Progenitor cell of endocrine pancreas (in vitro differentiated cells): Measurements from ENCODE around the gene FSCN2. TPM values are rescaled to one million over a fixed set of nuclear protein-coding genes. Genes with fewer than 3 reads are reported as not detected.

ENCODE experiments used
- DNase-seq: peaks from one replicate; pipeline ENCODE4 v3.0.0; 2021; ENCODE audit warnings: low spot score; ENCODE audit not compliant: unreplicated experiment
- H3K27ac Mint-ChIP-seq: 2 replicates; pipeline ENCODE4 v1.8.0; 2021; ENCODE audit warnings: mild to moderate bottlenecking, moderate library complexity, mixed read lengths
- H3K27me3 Mint-ChIP-seq: 2 replicates; pipeline ENCODE4 v1.8.0; 2021; ENCODE audit warnings: mixed read lengths
- H3K36me3 Mint-ChIP-seq: 2 replicates; pipeline ENCODE4 v1.8.0; 2022; ENCODE audit warnings: mixed read lengths; ENCODE audit not compliant: insufficient read depth
- H3K4me1 Mint-ChIP-seq: 2 replicates; pipeline ENCODE4 v1.8.0; 2021; ENCODE audit warnings: low read depth, mixed read lengths
- H3K4me3 Mint-ChIP-seq: 2 replicates; pipeline ENCODE4 v1.8.0; 2021; ENCODE audit warnings: low read depth, mild to moderate bottlenecking, moderate library complexity, mixed read lengths
- H3K9me3 Mint-ChIP-seq: 2 replicates; pipeline ENCODE4 v1.8.0; 2021; ENCODE audit warnings: low read depth, mixed read lengths
- total RNA-seq: library from RNA; stranded (reverse); gene quantifications from 2 replicates; pipeline ENCODE4 v1.2.1, GENCODE V29; 2021
- TF ChIP-seq, protein P1 (sequence below): fragments of 200-600 bp; sonication (generic); IDR thresholded peaks from one replicate; pipeline ENCODE4 v1.5.0; 2021; ENCODE audit warnings: antibody characterized with exemption, mild to moderate bottlenecking; ENCODE audit not compliant: unreplicated experiment

The FSCN2 gene
- total RNA-seq, 1 donor from 2014 or later = 5.3 TPM

DNA sequence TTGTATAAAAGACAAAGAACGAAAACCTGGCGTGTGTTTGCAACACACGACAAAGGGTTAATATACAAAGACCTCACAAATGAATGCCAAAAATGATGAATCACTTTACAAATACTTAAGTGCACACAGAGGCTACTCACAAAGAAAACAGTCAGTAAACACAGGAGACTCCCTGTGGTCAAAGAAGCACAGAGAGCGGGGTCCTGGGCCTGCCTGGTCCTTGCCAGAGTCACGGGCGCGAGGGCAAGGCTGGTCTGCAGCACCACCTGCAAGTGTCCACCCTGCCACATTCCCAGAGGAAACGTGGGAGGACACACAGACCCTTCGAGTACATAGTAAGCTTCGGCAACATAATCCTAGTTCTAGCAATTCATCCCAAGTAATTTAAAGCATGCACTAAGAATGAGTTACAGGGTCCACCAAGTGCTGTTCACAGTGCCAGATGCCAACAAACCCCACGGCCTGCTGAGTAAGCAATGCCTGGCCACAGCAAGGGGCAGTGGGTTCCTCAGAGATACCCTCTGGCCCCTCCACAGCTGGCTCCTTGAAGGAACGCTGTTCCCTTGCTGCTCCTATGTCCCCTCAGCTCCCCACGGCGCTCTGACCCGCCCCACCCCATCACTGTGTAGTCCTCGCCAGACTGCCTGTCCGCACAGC lies 48.6 kb downstream of the FSCN2 start:
- no peak for DNase-seq
- TF ChIP-seq, protein P1, sequence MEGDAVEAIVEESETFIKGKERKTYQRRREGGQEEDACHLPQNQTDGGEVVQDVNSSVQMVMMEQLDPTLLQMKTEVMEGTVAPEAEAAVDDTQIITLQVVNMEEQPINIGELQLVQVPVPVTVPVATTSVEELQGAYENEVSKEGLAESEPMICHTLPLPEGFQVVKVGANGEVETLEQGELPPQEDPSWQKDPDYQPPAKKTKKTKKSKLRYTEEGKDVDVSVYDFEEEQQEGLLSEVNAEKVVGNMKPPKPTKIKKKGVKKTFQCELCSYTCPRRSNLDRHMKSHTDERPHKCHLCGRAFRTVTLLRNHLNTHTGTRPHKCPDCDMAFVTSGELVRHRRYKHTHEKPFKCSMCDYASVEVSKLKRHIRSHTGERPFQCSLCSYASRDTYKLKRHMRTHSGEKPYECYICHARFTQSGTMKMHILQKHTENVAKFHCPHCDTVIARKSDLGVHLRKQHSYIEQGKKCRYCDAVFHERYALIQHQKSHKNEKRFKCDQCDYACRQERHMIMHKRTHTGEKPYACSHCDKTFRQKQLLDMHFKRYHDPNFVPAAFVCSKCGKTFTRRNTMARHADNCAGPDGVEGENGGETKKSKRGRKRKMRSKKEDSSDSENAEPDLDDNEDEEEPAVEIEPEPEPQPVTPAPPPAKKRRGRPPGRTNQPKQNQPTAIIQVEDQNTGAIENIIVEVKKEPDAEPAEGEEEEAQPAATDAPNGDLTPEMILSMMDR = no peak
- no peak overlapping the region for H3K4me3 Mint-ChIP-seq

DNA sequence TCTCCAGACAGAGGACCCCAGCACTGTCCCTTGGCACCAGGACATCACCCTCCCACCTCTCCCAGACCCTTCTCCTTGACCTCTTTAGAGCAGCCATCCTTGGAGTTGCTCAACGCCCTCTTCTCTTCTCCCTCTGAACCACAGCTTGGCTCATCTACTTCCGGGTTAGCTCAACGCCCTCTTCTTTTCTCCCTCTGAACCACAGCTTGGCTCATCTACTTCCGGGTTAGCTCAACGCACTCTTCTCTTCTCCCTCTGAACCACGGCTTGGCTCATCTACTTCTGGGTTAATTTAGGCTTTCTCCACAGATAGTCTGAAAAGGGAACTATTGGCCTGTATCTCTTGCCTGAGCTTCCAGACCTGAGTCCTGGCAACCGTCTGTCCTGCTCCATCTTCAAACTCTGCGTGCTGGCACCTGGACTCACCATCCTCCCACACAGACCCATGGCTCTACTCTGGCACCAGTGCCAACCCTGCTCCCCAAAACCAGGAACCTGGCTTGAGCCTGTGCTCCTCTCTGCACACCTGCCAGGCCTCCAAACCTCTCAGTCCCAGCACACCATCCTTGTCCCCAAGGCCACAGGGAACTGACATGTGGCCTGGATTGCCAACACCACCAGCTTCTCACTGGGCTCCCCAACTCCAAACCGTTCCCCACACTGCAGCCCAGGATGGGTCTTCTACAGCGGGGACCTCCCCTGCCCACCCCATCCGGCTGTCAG lies 49.3 kb downstream of the FSCN2 start:
- Mint-ChIP-seq H3K9me3 (no peaks in the 10 kb centered on the region), H3K27ac (peak overlapping the region; percentile 63), H3K27me3 (no peaks in the 10 kb centered on the region), H3K36me3 (peaks cover 25% of the 10 kb centered on the region), H3K4me3 (no peak overlapping the region), H3K4me1 (peaks cover 25% of the 10 kb centered on the region)
- TF ChIP-seq, protein P1 = no peak
- DNase-seq = no peak

More for the DNA sequence above, 48.6 kb downstream of the FSCN2 start:
- Mint-ChIP-seq H3K4me1 (peaks cover 25% of the 10 kb centered on the region), H3K27ac (peak overlapping the region; percentile 84), H3K36me3 (peaks cover 27% of the 10 kb centered on the region), H3K27me3 (no peaks in the 10 kb centered on the region), H3K9me3 (no peaks in the 10 kb centered on the region)

DNA sequence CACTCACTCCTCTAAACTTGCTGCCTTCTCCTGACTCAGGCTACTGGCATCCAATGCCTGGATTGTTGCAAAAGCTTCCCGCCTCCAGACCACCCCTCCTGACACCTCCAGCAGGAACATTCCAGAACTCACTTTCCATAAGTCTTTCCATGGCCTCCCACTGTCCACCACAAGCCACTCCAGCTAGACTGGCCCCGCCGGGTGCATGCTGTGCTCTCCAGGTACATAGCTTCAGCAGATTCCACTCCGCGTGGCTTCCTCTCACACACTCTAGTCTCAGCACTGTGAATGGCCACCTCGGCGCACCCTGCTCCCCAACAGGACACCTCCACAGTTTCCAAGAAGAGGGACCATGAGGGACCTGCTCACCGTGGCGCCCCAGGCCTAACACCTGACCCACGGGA lies 49.9 kb downstream of the FSCN2 start:
- no peaks in the 10 kb centered on the region for H3K27me3 Mint-ChIP-seq
- peaks cover 24% of the 10 kb centered on the region for H3K36me3 Mint-ChIP-seq
- H3K4me3 Mint-ChIP-seq = no peak overlapping the region
- TF ChIP-seq, protein P1 = no peak
- peaks cover 25% of the 10 kb centered on the region for H3K4me1 Mint-ChIP-seq
- H3K27ac Mint-ChIP-seq = peak overlapping the region; percentile 23
- no peaks in the 10 kb centered on the region for H3K9me3 Mint-ChIP-seq
- DNase-seq = no peak

DNA sequence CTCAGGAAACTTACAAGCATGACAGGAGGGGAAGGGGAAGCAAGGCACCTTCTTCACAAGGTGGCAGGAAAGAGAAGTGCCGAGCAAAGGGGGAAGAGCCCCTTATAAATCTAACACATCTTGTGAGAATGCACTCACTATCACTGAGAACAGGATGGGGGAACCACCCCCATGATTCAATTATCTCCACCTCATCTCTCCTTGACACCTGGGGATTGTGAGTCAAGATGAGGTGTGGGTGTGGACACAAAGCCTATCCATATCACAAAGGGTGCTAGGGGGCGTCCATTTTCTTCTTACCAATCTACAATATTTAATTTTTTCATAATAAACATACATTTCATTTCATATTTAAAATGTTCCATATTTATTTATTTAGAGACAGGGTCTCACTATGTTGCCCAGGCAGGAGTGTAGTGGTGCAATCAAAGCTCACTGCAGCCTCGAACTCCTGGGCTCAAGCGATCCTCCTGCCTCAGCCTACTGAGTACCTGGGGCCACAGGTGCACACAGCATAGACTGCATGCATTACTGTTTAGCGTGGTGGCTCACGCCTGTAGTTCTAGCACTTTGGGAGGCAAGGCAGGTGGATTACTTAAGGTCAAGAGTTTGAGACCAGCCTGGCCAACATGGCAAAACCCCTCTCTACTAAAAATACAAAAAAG lies 50.5 kb downstream of the FSCN2 start:
- H3K4me3 Mint-ChIP-seq = no peak overlapping the region
- H3K27ac Mint-ChIP-seq = no peak overlapping the region
- peaks cover 27% of the 10 kb centered on the region for H3K36me3 Mint-ChIP-seq
- H3K9me3 Mint-ChIP-seq = no peaks in the 10 kb centered on the region
- TF ChIP-seq, protein P1 = no peak
- no peak for DNase-seq
- H3K4me1 Mint-ChIP-seq = peaks cover 25% of the 10 kb centered on the region
- no peaks in the 10 kb centered on the region for H3K27me3 Mint-ChIP-seq

DNA sequence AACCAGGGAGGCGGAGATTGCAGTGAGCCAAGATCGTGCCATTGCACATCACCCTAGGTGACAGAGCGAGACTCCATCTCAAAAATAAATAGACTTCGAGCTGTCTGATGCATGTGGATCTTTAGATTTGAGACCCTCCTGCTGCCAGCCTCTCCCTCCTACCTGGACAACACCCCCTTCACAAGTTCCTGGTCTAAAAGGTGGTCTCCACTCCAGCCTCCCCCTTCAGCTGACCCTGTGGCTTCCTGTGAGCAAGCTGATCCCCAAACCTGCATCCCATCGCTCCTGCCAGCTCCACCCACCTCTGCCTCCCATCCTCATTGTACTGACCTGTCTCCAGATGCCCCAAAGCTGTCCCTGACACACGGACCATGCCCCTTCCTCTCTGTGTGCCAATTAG lies 51.1 kb downstream of the FSCN2 start:
- no peak overlapping the region for H3K4me3 Mint-ChIP-seq
- peaks cover 25% of the 10 kb centered on the region for H3K4me1 Mint-ChIP-seq
- H3K36me3 Mint-ChIP-seq = peaks cover 26% of the 10 kb centered on the region
- no peak overlapping the region for H3K27ac Mint-ChIP-seq
- no peak for DNase-seq
- TF ChIP-seq, protein P1 = no peak
- H3K9me3 Mint-ChIP-seq = no peaks in the 10 kb centered on the region
- no peaks in the 10 kb centered on the region for H3K27me3 Mint-ChIP-seq
